OCI-LY1 (cell line): Measurements from ENCODE around the gene ATIC.

Experiments
- CTCF ChIP-seq: fragments of 200-600 bp; sonication (generic), shearing (Covaris generic); IDR thresholded peaks from 2 replicates; pipeline ENCODE4 v1.5.1; 2017; ENCODE audit warnings: mild to moderate bottlenecking, antibody characterized with exemption, low read length, moderate library complexity, mixed read lengths
- EZH2 ChIP-seq: fragments of 200-600 bp; sonication (generic), shearing (Covaris generic); IDR thresholded peaks from 2 replicates; pipeline ENCODE4 v1.8.0; 2017; ENCODE audit warnings: borderline replicate concordance, mixed run types, mild to moderate bottlenecking, antibody characterized with exemption, low read length, moderate library complexity, mixed read lengths

- TF ChIP-seq CTCF (no peak), EZH2 (no peak)
Measured at GRCh38 chr2:215314896-215315295, 3.0 kb downstream of the ATIC start.
